ENCODE measurements around the gene AZI2.

Gene AZI2, protein sequence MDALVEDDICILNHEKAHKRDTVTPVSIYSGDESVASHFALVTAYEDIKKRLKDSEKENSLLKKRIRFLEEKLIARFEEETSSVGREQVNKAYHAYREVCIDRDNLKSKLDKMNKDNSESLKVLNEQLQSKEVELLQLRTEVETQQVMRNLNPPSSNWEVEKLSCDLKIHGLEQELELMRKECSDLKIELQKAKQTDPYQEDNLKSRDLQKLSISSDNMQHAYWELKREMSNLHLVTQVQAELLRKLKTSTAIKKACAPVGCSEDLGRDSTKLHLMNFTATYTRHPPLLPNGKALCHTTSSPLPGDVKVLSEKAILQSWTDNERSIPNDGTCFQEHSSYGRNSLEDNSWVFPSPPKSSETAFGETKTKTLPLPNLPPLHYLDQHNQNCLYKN

DNA sequence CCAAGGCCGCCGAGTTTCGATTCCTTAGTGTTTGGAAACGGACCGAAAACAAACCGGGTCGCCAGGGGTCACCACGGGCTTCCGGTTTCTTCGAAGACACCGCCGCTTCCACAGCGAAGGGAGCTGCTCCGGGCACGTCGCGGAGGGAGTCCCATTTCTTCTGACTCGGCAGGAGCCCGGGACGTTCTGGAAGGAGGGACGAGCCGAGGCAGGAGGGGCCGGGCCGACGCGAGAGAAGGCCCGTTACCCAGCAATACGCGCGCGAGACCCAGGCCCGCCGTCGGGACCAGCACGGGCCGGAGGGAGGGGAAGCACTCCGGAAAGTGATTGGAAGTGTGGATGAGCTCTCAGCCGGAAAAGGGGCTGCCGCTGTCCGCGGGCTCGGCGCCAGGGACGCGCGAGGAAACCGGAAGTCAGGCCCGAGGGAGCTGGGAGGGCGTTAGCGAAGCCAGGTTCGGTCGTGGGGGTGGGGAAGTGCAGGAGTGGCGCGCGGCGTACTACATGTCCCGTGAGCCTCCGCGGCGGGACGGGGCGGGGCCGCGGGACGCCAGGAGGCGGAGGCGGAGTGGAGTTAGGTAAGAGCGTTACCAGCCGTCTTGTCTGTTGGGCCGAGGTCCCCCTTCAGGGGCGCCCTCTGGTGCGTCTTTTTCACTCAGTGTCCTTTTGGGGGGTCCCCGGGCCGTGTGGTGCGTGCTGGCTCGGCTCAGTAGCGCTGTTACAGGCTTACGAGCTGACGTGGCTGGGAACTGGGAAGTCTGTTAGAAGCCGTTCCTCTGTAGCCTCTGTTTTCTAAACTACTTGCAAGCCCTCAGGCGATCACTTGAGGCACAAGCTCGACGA, at the start of gene AZI2, which contains the start of gene ZCWPW2:
Gene AZI2, minus strand, starts transcription at position 196 of the 840 bp plus-strand sequence. CDS start 8,207 bp downstream, outside the sequence.
Gene ZCWPW2, plus strand, starts transcription at position 93 of the 840 bp plus-strand sequence. CDS start 64,348 bp downstream, outside the sequence.
- peak; percentile 89 for DNase-seq

DNA sequence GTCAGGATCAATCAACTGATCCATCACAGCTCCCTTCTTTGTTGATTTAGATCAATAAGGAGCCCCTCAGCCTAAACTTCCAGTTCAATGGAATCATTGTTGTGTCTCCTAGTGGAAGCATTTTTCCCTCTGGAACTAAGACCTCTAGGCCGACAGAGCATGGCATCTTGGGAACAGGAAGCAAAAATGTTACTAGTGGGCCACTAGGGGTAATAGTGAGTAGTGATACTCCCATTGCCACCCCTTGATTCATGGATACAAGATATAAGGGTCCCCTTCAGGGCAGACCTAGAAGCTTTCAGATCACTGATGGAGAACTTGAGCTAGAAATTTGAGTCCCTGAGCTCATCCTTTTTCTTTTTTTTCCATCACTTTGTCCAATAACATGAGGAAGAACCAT, 40.4 kb upstream of the AZI2 start:
- no peak for DNase-seq

DNA sequence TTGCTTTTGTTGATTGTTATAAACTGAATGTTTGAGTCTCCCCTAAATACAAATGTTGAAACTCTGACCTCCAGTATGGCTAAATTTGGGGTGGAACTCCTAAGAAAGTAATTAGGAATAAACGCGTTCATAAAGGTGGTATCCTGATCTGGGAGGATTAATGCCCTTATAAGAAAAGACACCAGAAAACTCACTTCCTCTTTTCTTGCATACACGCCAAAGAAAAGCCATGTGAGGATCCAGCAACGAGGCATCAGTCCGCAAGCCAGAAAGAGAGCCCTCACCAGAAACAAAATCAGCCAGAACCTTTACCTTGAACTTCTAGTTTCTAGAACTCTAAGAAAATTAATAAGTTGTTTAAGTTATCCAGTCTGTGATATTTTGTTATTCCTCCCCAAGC, 37.4 kb upstream of the AZI2 start:
- no peak for DNase-seq

DNA sequence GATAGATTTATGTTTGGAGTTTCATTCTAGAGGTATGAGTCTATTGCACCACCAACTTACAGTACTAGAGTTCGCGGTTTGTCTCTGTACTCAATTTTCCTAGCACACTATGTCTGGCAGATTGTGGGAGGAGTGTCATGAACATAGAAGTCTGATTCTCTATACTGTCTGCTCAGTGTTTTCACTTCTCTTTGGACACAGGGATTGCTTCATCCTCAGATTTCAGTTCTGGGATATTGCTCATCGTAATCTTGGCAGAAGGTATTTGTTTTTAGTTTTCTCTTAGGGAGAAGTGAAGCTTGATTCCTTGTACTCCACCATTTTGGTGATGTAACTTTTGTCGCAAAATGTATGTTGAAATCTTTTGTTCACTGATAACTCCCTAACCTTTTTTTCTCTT, 27.8 kb upstream of the AZI2 start:
- no peak for DNase-seq

DNA sequence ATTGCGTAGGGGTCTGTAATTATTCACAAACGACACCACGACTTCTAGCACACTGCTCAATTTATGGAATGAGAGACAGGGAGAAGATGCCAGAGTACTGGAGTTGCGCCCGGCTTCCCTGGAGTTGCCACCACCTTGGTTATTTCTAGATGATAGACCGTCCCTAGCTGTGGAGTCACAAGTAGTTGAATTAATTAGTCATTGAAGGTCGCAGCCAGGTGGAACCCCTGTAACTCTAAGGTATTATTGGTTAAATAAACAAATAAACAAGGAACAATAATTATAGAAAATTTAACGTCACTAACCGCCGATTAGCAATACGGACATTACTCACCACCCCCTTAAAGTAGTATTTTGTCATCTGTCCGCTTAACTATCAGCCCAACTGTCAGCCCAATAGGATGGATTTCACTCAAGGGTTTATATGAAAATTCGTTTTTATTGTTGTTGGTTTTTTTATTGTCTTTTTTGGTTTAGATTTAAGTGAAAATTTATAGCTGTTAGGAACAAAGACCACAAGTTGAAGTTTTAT, 911 bp upstream of the AZI2 start:
- DNase-seq: no peak

DNA sequence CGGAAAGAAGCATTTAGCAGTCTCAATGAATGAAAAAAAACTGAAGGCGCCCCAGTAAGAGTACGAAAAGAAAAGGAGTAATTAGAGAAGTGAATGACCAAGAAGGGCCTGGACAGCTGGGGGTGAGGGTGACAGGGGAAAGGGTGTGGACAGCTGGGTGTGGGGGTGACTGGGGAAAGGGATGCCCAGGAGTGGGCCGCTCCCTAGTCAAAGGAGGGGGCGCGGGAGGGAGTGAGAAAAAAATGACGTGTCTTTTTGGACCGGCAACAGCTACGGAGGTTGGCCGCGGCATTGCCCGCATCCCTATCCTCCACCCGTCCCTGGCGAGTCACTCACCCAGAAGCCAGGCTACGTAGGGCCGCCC, 377 bp downstream of the AZI2 start:
- DNase-seq: no peak

DNA sequence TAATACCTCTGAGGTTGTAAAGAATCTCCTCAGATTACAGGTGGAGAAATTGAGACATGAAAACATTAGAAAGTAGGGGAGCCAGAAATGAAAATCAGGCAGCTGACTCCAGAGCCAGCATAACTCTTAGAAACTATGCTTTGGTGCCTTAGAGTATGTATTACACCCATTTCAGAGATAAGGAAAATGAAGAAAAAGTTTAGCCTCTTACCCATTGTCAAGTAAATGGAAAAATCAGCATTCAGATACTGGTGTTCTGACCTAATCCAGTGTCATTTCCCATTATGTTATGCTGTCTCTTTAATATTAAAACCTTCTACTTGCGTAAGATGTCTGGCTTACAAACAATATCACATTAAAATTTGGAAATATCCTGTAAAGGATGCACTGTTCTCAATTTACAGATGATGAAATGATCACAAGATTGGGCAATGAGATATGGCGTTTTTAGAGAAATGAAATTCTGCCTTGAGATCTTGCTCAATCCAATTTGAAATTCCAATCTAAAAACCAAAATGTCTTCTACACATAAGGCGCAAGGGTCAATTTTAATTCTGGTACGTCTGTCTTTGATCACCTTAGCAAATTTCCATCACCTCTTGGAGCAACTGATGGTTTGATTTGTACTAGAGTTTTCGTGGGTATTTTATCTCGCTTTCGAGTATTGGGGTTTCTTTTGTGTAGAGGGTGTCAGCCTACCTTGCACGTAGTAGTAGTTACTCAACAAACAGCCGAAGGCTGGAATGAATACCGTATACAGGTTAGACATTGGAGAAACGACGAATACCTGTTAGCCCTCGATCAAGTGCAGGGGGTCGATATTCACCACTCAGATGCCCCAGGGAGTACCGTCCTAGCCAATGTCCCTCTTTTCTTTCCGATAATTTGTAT, 1.0 kb downstream of the AZI2 start:
- peak; percentile 19 for DNase-seq

DNA sequence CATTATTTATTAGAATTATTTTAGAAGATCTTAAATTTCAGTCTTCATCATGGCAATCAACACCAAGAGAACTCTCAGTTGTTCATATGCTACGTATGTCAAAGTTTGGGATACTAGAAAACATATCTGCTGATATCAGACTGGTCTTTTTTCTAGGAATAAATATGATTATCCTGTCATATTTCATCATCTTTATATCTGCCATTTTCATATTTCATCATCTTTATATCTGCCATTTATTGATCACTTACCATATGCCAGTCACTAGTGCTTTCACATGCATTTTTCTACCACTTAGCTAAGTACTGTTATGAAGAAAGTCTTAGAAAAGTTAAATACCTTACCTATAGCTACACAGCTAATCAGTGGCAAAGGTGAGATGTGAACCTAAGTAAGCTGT, 2.9 kb downstream of the AZI2 start:
- DNase-seq: no peak

DNA sequence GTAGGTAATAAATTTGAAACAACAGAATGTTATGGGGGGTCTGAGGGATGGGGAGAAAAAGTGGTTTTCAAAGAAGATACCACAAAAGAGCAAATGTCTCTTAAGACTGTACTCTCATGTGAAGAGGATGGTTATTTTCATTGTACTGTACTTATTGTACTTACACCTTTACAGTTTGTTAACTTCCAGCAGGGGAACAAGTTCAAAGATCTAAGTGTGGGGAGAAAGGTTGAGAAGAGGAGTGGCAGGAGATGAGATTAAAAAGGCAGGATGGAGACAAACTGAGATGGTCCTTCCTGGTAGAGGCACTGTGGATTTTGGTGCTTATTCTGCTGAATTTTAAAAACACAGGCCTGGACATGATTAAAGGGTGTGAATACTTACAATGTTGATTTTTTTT, 5.5 kb downstream of the AZI2 start:
- no peak for DNase-seq

DNA sequence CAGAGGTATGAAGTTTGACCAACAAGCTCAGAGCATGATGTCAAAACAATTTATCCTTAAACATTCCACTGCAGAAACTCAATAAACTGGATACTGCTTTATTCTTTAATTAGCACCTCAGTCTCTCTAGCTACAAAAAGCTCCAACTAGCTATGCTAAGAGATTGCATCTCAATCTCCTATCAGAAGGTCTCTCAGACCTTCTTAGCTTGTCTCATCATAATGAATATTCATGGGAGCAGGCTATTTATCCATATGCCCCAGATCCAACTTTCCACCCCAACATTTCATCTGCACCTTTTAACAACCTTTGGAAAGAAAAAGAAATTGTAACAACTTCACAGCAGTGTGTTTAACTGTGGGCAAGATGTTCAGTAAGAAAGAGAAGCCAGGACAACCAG, 11.4 kb downstream of the AZI2 start:
- DNase-seq: no peak

DNA sequence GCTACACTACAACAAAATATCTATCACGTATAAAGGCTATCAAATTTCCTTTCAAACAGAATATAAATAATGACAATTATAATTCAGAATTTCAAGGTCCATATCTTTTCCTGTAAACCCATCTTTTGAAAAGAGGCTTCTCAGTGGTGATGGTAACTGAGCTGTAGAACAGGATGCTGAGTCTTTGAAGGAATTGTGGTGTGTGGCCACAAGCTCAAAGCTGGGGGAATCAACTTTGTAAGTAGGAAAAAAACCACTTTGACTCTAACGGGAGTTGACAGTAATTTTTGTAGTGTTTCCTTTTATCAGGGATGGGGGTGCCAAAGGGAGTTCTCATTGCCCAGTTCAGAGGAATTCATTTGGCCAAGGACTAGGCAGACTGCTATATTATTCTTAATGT, 13.4 kb downstream of the AZI2 start:
- DNase-seq: no peak

DNA sequence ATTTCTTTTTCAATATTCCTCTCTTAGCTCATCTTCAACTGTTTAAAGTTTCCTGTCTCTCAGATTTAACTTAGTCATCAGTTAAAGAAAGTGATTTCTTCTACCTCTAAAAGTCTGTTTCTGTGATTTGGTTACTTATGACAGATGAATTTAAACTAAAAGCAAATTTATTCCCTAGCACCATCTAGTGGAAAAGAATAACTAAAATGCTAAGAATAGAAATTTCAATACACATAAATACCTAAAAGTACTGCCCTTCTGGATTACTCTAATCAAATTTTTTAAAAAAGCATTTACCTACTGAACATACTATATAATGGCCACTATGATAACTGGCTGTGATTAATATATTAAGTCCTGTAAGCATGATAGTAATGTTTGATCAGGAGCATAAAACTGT, 14.1 kb downstream of the AZI2 start:
- no peak for DNase-seq

DNA sequence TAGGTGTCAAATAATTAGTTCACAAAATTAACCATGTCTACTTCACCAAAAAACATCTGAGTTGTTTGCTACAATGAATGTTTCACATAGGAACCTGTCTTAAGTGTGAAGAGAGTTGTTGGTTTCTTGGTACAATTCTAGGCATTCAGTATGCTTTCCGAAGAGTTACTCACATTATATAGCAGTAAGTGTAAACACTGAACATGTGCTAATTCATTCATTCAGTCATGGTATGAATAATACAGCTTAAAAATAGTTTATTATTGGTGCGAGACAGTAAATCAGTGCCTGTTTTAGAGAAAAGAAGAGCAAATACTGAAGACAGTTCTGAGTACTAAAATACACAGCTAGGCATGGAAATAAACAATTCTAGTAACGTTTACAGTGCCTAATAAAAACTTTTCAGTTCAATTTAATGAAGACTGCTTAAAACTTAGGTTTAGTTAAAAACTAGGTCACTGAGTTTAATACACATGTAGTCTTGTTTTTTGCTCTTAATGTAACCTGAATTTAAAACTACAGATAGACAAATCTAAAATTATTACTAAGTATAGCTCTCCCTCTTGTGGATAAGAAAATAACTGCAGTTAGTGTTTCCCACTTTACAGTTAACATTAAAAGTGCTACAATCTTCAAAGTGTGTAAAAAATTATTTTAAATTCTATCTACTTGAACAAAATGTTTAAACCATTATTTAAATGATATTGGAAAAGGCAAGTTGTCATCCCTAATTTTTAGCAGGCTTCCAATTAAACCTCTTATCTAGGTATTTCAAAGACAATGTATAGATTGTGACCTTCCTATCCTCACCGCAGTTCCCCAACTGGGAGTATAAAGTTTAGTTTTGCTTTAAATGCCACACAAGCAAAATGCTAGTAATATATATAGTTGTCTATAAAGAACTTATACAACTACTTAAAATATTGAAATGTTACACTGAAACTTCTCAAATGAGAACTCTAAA, 20.2 kb downstream of the AZI2 start:
- DNase-seq: peak; percentile 24

DNA sequence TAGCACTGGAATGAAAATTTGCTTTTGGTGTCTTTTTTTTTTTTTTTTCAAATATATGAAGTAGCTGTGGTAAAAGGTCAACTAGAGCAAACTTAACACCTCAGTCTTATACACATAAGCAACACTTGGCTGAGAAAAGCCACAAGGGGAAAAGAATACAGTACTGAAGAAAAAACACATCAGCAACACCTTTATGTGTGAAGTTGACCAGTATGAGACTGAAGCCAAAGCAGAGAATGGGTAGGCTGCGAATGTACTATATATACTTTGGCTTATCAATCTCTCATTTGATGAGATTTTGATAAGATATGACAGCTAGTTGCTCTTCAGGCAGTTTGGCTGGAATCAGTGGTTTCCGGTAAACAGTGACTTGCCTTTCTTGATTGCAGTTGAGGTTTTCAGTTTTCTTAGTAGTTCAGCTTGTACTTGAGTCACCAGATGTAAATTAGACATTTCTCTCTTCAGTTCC, 22.1 kb downstream of the AZI2 start:
- no peak for DNase-seq

DNA sequence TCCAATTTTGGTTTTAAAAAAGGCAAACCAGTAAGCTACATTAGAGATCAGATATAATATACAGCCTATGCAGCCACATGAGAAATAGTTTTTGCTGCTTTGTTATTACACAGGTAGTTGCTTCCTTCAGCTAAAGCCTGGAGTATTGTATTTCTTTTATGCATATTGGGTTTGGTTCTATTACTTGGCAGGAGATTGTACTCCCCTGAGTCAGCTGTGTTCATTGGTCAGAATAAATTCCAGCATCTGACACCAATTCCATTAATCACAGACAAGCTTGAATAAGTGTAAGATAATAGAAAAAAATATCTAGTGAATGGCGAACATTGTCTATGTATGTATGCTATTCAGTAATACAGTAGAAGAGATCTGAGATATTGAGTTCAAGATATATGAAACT, 26.2 kb downstream of the AZI2 start:
- no peak for DNase-seq

DNA sequence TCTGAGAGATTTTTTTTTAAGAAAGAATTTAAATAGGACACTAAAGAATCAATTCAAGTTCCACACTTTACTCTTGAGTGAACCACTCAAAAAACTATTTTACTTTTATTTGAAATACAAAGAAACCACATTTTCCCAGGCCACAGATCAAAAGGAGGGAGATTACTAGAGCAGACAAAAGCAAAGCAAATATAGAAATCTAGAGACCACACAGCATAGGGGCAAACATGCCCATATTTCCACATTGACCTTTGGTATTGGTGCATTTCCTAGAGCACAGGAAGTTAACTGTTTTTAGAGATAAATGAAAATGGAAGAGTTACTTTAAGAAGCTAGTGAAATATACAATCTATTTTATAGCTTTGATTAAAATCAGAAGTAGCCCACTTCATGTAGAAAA, 27.6 kb downstream of the AZI2 start:
- DNase-seq: no peak

DNA sequence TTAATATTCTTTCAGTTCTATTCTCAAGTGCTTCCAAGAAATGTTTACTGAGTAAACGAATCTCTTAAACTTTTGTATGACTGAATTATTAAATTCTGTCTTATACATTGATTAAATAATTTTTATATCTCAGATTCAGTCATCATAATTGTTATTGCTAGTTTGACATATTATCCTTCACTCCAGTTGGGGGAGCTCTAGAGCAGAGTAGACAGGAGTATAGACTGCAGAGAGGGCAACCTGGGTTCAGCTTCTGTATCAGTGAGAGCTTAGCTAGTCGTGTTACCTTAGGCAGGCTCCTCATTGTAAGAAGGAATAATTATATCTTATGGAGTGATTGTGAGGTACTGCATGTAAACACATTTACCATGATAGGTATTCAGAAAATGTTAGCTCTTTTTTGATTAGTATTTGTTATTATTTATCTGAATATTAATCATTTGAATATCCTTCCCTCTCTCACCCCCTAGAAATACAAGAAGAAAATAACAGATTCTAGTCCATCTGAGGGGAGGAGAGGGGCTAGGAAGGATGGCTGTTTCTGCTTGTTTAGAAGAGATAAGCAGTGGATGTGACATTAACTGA, 31.1 kb downstream of the AZI2 start:
- DNase-seq: peak; percentile 57

DNA sequence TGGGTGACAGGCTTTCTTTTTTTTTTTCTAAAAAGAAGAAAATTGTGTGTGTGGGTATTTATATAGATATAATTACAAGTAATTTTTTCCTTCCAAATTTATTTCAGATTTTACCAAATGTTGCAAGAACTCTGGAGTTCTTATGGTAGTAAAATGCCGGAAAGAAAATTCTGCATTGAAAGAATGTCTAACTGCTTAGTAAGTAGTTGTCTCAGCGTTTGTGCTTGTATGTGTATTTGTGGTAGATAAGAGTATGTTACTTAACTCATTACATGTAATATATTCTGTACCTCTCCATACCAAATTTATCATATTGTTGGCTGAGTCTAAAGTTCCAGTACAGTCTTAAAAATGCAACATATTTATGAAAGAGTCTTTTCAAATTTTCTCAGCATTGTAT, 32.4 kb downstream of the AZI2 start:
- no peak for DNase-seq

DNA sequence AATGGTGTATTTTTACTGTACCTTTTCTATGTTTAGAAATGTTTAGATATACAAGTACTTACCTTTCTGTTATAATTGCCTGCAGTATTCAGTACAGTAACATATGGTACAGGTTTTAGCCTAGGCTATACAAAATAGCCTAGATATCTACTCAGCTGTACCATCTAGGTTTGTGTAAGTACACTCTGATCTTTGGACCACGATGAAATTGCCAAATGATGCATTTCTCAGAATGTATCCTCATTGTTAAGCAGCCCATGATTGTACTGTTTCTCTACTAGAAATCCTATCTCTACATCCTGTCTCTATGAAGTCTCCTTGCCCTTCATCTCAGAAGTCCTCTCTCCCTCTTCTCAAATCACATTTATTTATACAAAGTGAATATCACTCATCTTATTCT, 32.9 kb downstream of the AZI2 start:
- DNase-seq: no peak

DNA sequence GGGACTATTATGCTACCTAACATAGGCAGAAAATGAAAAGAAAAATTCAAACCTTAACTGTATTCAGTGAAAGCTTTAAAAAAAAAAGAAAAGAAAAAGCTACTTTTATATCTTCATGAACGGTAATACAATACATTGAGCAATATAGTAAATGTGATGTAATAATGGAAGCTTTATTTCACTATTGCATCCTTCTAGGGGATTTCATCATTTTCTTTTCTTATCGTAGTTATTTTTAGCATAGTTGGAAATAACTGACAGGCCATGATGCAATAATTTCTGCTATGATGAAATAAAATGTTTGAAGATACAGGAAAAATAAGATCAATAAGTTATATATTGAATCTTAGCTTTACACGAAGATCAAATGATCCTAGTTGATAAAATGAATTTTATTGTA, 40.4 kb downstream of the AZI2 start:
- no peak for DNase-seq

DNA sequence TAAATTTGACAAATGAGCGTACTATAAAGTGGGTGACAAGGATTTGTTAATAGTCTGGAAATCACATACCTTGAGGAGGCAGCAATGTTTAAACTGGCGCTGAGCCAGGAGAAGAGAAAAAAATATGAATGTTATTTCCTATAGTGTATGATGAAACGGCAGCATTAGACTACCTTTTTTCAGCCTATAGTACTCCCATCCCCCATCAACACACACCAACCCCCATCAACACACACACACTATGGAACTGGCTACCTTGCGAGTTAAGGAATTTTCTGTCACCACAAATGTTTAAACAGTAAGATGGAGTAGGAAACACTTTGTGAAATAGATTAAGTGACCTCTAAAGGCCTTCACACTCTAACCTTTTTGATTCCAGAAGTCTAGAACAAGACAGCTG, 46.9 kb downstream of the AZI2 start:
- no peak for DNase-seq
